Neutrophil (primary cell): ENCODE measurements around the gene ASPRV1.
A peak's percentile ranks its signal among the peaks of the same experiment; 100 is the strongest.

ENCODE experiments used
- H3K27ac ChIP-seq: fragments of 200-600 bp; sonication (generic); 2 replicates; pipeline ENCODE4 v1.5.1; 2016; ENCODE audit warnings: mild to moderate bottlenecking, moderate library complexity
- H3K27me3 ChIP-seq: fragments of 200-600 bp; sonication (generic); 2 replicates; pipeline ENCODE4 v1.6.0; 2016; ENCODE audit warnings: mild to moderate bottlenecking
- H3K36me3 ChIP-seq: fragments of 200-600 bp; sonication (generic); 2 replicates; pipeline ENCODE4 v1.5.1; 2017
- H3K4me1 ChIP-seq, 2 experiments: fragments of 200-600 bp in 1 of 2; sonication (generic) in 1 of 2; 1 replicate in 1 of 2; 2 replicates in 1 of 2; pipeline versions ENCODE4 v1.5.1 to v1.6.1; 2013 to 2016; ENCODE audit warnings: low read depth in 1 of 2, low read length in 1 of 2, mild to moderate bottlenecking in 1 of 2, moderate library complexity in 1 of 2; ENCODE audit not compliant: control insufficient read depth in 1 of 2, insufficient read depth in 1 of 2
- H3K4me3 ChIP-seq, 2 experiments: fragments of 200-600 bp in 1 of 2; sonication (generic) in 1 of 2; 1 replicate in 1 of 2; 2 replicates in 1 of 2; pipeline ENCODE4 v1.5.1; 2013 to 2016; ENCODE audit warnings: low read depth in 1 of 2, low read length in 1 of 2, mild to moderate bottlenecking in 1 of 2, moderate library complexity in 1 of 2
- H3K9me3 ChIP-seq: fragments of 200-600 bp; sonication (generic); 2 replicates; pipeline ENCODE4 v1.5.1; 2016
- TF ChIP-seq, protein P1 (sequence below): fragments of 200-600 bp; sonication (generic); IDR thresholded peaks from 2 replicates; pipeline ENCODE4 v1.5.1; 2016; ENCODE audit warnings: antibody characterized with exemption

The ASPRV1 gene

DNA sequence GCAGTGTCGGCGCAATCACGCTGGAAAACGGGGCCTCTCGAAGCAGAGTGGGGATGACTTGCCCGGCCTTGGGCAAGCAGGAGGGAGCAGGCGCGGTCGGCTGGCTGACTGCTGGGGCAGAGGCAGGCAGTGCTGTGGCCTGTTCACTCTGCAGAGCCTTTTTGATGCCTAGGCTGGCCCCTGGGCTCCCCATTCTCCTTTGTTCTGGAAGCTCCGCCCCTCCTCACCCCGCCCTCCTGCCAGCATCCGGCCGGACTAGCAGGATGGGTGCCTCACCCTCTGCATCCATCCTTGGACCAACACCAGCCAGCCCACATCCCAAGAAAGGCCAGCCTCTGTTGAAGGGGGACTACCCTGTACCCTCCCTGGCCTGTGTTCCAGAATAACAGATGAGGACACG, at the start of gene ASPRV1:
Gene ASPRV1, minus strand, starts transcription at position 136 of the 400 bp plus-strand sequence. CDS start 195 bp downstream, outside the sequence.
- H3K36me3 ChIP-seq: no peaks in the 10 kb centered on the region
- H3K9me3 ChIP-seq: no peaks in the 10 kb centered on the region
- H3K27ac ChIP-seq: peak within 1 kb of the TSS; percentile 67
- H3K4me1 ChIP-seq: peaks cover 44 to 53% of the 10 kb centered on the region in 2 experiments
- H3K27me3 ChIP-seq: no peaks in the 10 kb centered on the region
- TF ChIP-seq, protein P1, sequence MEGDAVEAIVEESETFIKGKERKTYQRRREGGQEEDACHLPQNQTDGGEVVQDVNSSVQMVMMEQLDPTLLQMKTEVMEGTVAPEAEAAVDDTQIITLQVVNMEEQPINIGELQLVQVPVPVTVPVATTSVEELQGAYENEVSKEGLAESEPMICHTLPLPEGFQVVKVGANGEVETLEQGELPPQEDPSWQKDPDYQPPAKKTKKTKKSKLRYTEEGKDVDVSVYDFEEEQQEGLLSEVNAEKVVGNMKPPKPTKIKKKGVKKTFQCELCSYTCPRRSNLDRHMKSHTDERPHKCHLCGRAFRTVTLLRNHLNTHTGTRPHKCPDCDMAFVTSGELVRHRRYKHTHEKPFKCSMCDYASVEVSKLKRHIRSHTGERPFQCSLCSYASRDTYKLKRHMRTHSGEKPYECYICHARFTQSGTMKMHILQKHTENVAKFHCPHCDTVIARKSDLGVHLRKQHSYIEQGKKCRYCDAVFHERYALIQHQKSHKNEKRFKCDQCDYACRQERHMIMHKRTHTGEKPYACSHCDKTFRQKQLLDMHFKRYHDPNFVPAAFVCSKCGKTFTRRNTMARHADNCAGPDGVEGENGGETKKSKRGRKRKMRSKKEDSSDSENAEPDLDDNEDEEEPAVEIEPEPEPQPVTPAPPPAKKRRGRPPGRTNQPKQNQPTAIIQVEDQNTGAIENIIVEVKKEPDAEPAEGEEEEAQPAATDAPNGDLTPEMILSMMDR: no peak
- no peak within 1 kb of the TSS for H3K4me3 ChIP-seq

- Histone ChIP-seq H3K36me3 (peaks cover 67% of the 10 kb centered on the region), H3K27ac (peak overlapping the region; percentile 84), H3K4me3 (no peak overlapping the region), H3K4me1 (peaks cover 86 to 87% of the 10 kb centered on the region in 2 experiments), H3K27me3 (no peaks in the 10 kb centered on the region), H3K9me3 (no peaks in the 10 kb centered on the region)
- TF ChIP-seq, protein P1: no peak
Measured at GRCh38 chr2:70010576-70011111, 49.2 kb upstream of the ASPRV1 start.

DNA sequence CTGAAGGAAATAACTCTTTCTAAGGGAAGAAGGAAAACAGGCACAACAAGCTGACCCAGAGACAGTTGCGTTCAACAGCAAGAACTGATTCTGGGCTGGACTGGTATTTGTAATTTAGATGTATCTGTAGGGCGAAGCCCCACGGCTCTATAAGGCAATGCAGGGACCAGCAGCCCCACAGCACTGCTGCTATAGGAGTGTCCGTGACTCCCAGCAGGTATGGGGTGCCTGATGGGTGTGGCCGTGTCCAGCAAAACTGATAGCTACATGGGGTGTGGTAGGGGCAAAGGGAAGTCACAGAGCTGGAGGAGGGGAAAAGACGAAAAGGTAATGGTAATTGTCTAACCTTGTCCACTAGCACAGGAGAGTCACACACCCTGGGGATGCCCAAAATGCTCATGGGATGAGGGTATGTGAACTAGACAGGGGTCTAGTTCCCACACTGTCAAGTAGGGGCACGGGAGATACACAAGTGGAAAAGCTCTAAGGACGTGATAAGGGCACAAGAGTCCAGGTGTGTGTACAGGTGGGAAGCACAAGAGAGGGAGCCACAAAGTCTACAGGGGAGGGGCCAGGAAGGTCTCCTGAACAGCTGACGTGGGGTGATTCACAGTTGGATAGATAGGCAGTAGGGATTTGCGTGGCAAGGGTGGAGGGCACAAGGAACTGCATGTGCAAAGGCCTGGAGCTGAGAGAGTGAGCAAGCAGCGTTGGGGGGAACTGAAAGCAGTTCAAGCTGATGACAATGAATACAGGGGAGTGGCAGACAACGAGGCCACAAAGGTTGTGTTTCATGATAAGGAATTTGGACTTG, 48.5 kb upstream of the ASPRV1 start:
- H3K27ac ChIP-seq: peak overlapping the region; percentile 84

DNA sequence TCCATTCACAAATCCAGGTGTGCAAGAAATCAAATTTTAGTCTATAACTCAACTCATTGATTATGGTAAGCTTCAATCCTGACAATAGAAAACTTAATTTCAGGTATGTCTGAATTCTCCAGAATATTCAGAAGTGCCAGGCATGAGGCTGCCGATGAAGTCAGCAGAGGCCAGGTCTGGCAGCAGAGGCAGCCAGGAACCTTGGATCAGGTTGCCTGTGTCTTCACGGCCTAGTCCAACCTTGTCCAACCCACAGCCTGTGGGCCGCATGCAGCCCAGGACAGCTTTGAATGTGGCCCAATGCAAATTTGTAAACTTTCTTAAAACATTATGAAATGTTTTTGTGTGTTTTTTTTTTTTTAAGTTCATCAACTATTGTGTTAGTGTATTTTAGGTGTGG, 46.9 kb upstream of the ASPRV1 start:
- H3K36me3 ChIP-seq: peaks cover 45% of the 10 kb centered on the region
- H3K4me3 ChIP-seq: no peak overlapping the region
- H3K27me3 ChIP-seq: no peaks in the 10 kb centered on the region
- peak overlapping the region; percentile 70 for H3K27ac ChIP-seq
- TF ChIP-seq, protein P1: no peak
- H3K9me3 ChIP-seq: no peaks in the 10 kb centered on the region
- H3K4me1 ChIP-seq: peaks cover 80 to 86% of the 10 kb centered on the region in 2 experiments

More for the DNA sequence above, 48.5 kb upstream of the ASPRV1 start:
- H3K36me3 ChIP-seq: peaks cover 60% of the 10 kb centered on the region
- no peak overlapping the region for H3K4me3 ChIP-seq
- TF ChIP-seq, protein P1: no peak
- peaks cover 84 to 87% of the 10 kb centered on the region in 2 experiments for H3K4me1 ChIP-seq
- H3K27me3 ChIP-seq: no peaks in the 10 kb centered on the region
- no peaks in the 10 kb centered on the region for H3K9me3 ChIP-seq

- Histone ChIP-seq H3K36me3 (peaks cover 34% of the 10 kb centered on the region), H3K4me1 (peaks cover 82 to 88% of the 10 kb centered on the region in 2 experiments)
Measured at GRCh38 chr2:70007151-70007550, 45.7 kb upstream of the ASPRV1 start.

More at GRCh38 chr2:70007151-70007550, 45.7 kb upstream of the ASPRV1 start:
- H3K27ac ChIP-seq: peak overlapping the region; percentile 87
- no peaks in the 10 kb centered on the region for H3K27me3 ChIP-seq
- TF ChIP-seq, protein P1: no peak
- no peaks in the 10 kb centered on the region for H3K9me3 ChIP-seq
- H3K4me3 ChIP-seq: no peak overlapping the region
